Thyroid gland (tissue), 4 donors: ENCODE measurements around the gene VSTM4.

Source experiments
- CTCF ChIP-seq, 6 experiments: fragments of 200-600 bp in 3 of 6; fragments of 450-650 bp in 3 of 6; sonication (generic) in 3 of 6; IDR thresholded peaks; one replicate each; pipeline ENCODE4 v1.5.1; 2016 to 2019; ENCODE audit warnings: antibody characterized with exemption in 6 of 6, mild to moderate bottlenecking in 2 of 6, inconsistent platforms in 1 of 6, moderate library complexity in 1 of 6
- POLR2A ChIP-seq, 2 donors: fragments of 450-650 bp; IDR thresholded peaks; one replicate each; pipeline ENCODE4 v1.6.1; 2017; ENCODE audit warnings: antibody characterized with exemption in 2 of 2, mild to moderate bottlenecking in 2 of 2, moderate library complexity in 1 of 2

DNA sequence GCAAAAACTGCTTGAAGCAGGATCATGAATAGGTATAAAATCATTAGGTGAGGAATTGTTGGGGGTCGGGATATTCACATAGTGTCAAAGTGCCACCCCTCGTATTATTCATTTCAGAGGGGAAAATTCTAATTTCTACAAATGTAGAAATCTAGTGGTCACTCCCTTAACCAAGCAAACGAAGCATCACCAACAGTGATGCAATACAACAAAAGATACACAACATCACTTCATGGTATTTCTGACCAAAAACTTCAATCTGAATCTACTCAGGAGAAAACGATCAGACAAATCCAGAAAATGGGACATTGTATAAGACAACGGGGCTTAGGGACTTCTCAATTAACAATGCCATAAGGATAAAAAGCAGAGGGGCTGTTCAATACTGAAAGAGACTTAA is 44.8 kb upstream of the VSTM4 start:
- TF ChIP-seq CTCF (IDR thresholded peaks at IDR 0.05) (no peak), POLR2A (IDR thresholded peaks at IDR 0.05) (no peak)
